ENCODE data around the gene CDK5R2. TPM values are rescaled to one million over a fixed set of nuclear protein-coding genes. Genes with fewer than 3 reads are reported as not detected.

CDK5R2 gene
- total RNA-seq, 4 donors from 2014 or later, result not detected

- TF ChIP-seq CTCF (IDR thresholded peaks at IDR 0.05; ENCODE audit: low read depth), result no peak
Measured at GRCh38 chr2:219001577-219002394, 42.3 kb downstream of the CDK5R2 start.

GRCh38 chr2:219002395-219003266 is 43.2 kb downstream of the CDK5R2 start:
- TF ChIP-seq CTCF (IDR thresholded peaks at IDR 0.05; ENCODE audit: low read depth), result no peak

- no peak for TF ChIP-seq CTCF (IDR thresholded peaks at IDR 0.05; ENCODE audit: low read depth)
Measured at GRCh38 chr2:219003267-219003634, 43.8 kb downstream of the CDK5R2 start.

GRCh38 chr2:219003979-219004378 is 44.5 kb downstream of the CDK5R2 start:
- no peak for TF ChIP-seq CTCF (IDR thresholded peaks at IDR 0.05; ENCODE audit: low read depth)

GRCh38 chr2:219009294-219009693 is 49.8 kb downstream of the CDK5R2 start:
- TF ChIP-seq CTCF (IDR thresholded peaks at IDR 0.05; ENCODE audit: low read depth), result no peak

GRCh38 chr2:219010162-219010756 is 50.8 kb downstream of the CDK5R2 start:
- TF ChIP-seq CTCF (IDR thresholded peaks at IDR 0.05; ENCODE audit: low read depth), result no peak

GRCh38 chr2:219010873-219011272 is 51.4 kb downstream of the CDK5R2 start:
- no peak for TF ChIP-seq CTCF (IDR thresholded peaks at IDR 0.05; ENCODE audit: low read depth)
